ENCODE measurements around the gene WRAP73.
"Not testable (repeated sequence)": the region's sequence is repeated elsewhere in the genome, so short reads cannot be mapped to it uniquely, and the experiment has no call there.

WRAP73 gene

DNA sequence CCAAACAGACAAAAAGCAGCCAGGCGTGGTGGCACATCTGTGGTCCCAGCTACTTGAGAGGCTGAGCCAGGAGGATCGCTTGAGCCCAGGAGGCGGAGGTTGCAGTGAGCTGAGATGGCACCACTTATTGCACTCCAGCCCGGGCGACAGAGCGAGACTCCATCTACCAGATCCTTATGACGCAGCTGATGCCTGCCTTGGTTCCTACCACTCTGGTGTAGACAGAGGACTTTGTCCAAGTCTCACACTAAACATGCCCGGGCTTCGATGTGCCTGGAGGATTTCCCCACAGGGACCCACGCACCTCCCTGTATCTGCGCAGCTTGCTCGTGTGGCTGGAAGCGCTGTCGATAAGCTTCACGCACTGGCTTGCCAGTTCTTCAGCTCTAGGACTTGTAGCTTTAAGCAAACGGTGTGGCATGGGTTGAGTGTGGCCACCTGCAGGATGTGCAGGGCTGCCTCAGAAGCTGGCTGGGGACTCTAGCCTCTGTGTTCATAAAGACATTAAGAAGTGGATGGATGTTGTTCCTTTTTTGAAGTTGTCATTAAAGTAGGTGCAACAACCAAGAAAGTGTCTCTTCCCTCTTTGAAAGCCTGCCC is 20.2 kb downstream of the WRAP73 start:
- peak; percentile 30 for DNase-seq

DNA sequence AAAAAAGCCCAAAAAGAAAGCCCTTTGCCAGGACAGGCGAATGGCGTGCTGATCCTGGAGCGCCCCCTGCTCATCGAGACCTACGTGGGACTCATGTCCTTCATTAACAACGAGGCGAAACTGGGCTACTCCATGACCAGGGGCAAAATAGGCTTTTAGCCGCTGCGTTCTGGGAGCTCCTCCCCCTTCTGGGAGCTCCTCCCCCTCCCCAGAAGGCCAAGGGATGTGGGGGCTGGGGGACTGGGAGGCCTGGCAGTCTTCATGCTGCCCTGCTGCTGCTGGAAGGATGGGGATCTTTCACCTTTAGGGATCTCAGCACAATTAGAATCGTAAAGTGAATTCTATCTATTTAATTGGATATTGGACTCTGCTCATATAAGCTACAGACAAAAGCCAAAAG is 21.5 kb downstream of the WRAP73 start:
- DNase-seq = no peak

DNA sequence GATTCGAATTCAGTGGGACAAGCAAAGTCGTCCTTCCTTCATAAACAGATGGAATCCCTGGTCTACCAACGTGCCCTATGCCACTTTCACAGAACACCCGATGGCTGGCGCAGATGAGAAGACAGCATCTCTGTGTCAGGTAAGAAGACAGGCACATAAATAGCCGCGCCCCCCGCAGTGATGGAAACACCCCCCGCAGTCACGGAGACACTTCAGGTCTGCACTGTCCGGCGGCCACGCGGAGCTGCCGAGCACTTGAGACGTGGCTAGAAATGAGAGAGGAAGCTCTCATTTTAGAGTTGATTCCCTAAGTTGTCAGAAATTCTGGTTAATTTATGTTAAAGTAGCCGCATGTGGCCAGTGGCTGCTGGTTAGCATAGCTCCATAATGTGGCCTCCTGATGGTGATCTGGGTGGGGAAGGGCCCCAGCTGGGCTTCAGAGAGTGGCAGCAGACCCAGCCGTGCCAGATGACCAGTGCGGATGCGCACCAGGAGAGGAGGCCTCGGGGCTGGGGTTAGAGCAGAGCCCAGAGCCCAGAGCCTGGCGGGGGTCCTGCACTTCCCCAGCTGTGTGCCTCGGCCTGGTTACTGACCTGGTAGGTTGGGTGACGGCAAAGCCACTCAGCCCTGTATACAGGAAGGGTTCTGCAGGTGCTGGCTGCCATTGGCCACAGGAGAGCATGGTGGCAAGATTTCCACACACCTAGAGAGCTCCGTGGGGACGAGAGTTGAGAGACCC is 22.2 kb downstream of the WRAP73 start:
- no peak for DNase-seq

DNA sequence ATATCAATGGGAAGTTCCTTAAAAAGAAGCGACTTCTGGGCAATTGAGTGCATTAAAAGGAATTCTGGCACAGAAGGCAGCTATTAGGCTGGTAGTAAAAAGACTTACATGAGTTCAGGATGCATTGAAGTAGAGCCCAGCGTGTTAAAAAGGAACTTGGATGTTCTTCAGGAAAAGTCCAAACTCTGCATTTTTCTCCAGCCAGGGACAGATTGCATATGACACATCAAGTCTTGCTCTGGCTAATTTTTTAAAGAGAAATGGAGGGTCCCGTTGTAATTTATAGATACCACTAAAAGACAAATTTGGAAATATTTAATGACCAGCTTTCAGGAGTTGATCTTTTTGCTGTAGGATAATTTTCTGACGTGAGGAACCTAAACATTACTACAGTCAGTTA is 23.9 kb downstream of the WRAP73 start:
- no peak for DNase-seq

DNA sequence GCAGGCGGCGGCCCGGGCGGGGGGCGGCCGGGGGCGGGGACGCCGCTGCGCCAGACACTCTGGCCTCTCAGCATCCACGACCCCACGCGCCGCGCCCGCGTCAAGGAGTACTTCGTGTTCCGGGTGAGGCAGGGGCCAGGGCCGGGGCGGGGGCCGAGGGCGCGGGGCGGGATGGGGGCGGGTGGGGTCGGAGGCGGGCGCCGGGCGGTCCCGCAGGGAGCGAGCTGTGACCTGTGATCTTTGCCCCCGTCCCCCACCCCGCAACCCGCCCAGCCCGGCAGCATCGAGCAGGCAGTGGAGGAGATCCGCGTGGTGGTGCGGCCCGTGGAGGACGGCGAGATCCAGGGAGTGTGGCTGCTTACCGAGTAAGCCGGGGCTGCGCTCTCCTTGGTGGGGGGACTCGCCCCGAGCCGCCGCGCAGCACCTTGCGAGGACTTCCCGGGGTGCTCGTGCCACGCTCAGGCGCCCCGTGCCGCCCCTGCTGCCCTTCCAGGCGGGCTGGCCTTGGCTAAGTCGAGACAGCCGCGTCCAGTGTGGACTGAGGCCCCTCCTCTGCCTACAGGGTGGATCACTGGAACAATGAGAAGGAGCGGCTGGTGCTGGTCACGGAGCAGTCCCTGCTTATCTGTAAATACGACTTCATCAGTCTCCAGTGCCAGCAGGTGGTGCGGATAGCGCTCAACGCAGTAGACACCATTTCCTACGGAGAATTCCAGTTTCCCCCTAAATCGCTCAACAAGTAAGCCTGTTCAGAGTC is 24.6 kb downstream of the WRAP73 start:
- DNase-seq = no peak

DNA sequence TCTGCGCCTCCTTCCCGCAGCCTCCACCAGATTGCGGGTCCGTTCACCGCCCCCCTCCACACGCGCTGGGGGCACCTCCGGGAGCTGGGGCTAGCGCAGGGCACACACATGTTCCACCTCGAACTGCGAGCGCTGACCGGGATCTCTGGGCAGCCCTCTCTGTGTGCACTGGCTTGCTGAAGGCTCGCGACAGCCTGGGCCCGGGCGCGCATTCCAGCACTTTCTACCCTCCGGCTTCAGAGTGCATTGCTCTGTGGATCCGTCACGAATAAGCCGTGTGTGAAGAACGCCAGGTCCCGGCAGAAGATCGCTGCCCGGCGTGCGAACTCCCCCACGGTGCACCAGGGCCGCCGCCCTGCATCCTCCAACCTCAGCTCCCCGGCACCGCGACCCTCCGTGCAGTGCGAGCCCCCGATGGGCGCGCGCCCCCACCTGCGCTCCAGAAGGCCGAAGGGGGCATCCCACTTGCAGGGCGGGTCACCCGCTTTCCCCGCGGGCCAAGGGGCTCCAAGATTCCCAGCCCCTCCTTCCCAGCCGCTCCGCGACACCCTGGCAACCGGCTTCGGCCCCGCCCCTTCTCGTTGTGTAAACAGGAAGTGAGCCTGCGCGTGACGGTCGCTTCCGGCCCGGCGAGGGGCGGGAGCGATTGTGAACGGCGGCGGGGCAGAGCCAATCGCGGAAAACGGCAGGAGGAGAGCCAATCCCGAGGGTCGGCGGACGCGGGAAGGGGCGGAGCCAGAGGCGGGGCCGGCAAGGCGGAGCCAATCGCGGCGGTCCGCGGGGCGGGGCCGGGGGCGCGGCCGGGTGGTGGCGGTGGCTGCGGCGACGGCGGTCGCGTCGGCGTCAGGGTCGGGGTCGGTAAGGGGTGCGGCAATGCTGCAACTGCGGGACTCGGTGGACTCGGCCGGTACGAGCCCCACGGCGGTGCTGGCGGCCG is 25.4 kb downstream of the WRAP73 start, which contains the start of gene TPRG1L:
TSS of gene TPRG1L (plus strand) at position 816 of the 937 bp plus-strand sequence. CDS start at position 874, 58 bp downstream.
- peak; percentile 99 for DNase-seq

DNA sequence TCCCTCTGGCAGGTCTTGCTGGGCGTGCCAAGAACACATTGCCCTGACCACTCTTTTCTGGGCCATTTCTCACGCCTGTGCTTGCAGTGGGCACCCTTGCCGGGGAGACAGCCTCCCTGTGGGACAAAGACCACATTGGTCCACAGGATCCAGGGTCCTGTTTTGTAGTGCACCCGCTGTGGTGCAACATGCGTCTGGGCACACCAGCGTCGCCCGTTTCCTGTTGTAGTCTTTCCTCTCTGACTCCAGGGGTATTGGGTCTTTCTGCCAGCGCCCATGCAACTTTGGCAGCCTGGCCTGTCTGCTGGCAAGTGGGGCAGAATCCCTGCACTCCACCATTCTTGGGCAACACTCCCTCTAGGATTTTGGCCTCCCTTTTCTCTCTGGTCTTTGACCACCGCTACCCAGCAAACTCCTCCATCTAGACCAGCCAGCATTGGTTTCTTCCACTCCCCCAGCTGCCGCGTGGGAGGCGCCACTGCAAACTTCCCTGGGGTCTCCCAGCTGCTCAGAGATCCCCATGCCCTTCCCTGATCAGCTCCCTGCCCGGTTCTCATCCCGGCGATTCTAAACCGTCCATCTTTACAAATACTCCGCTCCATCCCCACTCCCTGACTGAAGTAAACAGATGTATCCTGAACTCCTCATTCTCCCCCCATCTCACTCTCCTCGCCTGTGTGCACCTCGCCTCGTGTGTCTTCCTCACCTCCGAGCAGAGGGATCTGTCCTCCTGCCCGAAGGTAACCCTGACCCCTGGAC is 26.3 kb downstream of the WRAP73 start:
- DNase-seq = no peak

DNA sequence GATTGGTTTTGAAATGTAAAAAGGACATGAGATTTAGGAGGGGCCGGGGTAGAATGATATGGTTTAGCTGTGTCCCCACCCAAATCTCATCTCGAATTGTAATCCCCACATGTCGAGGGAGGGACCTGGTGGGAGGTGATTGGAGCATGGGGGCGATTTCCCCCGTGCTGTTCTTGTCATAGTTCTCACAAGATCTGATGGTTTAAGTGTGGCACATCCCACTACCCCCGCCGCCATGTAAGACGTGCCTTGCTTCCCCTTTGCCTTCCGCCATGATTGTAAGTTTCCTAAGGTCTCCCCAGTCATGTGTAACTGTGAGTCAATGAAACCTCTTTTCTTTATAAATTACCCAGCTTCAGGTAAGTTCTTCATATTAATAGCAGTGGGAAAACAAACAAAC is 27.8 kb downstream of the WRAP73 start:
- DNase-seq = not testable (repeated sequence)

DNA sequence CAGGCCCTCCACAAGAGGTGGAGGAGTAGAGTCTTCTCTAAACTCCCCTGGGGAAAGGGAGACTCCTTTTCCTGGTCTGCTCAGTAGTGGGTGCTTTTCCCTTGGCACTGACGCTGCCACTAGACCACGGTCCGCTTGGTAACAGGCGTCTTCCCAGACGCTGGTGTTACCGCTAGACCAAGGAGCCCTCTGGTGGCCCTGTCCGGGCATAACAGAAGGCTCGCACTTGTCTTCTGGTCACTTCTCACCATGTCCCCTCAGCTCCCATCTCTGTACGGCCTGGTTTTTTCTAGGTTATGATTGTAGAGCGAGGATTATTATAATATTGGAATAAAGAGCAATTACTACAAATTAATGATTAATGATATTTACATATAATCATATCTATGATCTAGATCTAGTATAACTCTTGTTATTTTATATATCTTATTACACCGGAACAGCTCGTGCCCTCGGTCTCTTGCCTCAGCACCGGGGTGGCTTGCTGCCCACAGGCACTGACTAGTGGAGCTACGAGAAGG is 28.7 kb downstream of the WRAP73 start:
- DNase-seq = not testable (repeated sequence)

DNA sequence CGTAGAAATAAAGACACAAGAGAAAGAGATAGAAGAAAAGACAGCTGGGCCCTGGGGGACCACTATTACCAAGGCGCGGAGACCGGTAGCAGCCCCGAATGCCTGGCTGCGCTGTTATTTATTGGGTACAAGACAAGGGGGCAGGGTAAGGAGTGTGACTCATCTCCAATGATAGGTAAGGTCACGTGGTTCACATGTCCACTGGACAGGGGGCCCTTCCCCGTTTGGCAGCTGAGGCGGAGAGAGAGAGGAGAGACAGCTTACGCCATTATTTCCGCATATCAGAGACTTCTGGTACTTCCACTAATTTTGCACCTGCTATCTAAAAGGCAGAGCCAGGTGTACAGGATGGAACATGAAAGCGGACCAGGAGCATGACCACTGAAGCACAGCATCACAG is 29.2 kb downstream of the WRAP73 start:
- DNase-seq = no peak

DNA sequence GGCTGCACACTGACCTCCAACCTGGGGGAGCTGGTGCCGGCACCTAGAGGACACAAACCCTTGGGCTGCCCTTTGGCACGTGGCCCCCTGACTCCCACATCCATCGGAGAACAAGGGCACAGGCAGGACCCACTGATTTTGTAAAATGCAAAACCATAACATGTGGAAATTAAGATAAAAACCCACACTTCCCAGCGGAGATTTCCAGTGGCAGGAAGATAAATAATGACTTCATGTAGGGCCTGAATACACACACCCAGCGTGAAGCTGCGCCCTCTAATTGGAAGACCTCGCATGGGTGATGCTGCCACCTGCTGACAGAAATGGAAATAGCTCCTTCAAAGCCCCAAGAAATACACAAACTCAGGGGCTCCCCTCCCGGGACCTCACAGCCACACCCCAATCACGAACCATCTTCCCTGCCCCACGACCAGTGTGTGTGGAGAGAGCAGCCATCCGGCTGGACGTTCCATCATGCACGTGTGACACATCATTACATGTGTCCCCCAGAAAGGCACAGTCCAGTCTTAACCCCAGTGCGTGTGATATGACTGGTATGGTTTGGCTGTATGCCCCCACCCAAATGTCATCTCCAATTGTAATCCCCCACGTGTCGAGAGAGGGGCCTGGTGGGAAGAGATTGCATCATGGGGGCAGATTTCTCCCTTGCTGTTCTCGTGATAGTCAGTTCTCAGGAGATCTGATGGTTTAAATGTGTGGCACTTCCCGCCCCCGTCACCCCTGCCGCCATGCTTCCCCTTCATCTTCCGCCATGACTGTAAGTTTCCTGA is 30.8 kb downstream of the WRAP73 start:
- DNase-seq = peak; percentile 78

DNA sequence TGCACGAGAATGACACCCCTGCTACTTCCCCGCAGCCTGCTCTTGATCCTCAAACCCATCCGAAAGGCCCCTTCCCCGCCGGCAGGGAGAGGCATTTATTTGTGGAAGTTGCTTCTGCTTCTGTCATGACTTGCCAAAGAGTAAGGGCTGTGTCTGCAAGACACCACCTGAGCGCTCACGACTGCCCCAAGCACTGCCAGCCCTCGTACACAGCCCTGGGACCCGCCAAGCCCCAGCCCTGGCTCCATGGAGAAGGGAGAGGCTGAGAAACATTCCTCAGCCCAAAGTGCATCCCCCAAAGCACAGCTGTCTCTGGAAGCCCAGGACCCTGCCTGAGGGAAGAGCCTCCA is 31.4 kb downstream of the WRAP73 start:
- DNase-seq = no peak

DNA sequence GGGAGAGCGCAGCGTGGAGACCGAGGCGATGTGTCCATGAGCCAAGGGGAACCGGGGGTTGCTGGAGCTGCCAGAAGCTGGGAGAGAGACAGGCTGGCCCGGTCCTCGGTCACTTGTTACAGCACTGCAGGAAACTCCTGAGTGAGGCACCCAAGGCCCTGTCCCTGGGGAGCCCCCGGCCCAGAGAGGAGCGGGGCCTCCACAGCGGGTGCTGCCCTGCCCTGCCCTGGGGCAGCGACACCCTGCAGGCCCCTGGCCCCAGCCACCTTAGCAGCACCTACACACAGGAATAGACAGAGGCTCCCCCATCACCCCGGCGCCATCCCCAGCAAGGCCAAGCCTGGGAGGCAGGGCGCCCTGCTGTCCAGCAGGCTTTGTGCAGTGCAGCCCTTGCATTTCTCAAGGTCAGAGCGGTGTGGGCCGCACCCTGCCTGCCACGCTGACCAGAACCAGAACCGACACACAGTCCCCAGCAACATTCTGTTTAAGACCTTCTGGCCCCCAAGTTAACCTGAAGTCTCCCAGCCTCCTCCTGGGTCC is 32.0 kb downstream of the WRAP73 start:
- DNase-seq = no peak

DNA sequence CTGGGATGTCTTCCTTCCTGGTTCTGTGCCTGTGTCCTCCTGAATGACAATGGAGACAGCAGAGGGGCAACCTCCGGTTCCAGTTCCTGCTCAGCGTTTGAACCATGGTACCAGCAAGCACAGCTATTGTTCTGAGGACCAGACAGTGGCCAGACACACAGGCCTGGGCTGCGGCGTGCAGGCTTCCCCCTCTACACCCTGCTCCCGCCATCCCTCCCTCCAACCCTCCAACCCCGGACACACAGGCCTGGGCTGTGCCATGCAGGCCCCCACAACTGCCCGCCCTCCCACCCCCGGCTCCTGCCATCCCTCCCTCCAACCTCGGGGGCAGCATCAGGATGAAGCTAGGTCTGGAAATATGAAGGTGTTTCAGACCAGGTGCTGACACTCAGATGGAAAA is 33.0 kb downstream of the WRAP73 start:
- DNase-seq = no peak

DNA sequence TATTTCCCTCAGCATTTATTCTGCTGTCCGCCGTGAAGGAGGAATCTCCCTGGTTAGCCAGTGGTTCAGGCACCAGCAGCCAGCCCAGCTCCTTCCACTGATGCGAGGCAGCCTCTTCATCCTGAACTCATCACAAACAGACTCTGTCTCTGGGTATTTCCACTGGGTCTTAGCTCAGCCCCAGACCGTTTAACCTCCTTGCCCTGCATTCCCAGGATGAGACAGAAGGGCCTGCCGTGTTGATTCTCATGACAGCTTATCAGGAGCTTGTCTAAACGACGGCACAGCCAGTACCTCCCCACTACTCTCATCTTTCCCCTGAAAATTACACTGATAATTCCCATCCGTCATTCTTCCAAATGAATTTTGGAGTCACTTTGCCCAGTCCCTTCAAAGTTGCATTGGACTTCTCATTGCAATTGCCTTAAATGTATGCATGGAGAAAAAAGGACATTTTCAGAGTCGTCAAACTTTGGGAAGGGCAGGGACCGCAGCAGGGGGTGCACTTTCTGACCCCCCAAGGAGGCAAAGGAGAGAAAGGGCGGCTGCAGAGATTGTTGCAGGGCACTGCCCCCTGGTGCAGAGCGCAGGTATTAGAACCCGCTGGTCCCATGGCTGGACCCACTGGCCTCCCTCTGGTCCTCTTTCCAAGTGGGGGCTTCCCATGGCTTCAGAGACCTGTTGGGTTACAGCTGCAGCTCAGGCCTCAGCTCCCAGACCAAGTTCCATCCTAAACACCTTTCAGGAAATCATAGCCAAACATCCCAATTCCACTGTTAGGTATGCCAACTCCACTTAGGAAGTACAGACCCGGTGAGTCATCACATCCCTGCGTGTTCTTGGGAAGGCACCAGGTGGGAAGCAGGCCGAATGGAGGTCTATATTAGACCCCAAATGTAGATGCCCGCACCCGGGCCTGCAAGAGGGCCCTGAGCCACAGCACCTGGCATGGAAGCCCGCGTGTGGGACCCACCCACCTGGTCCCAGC is 34.9 kb downstream of the WRAP73 start:
- DNase-seq = no peak

DNA sequence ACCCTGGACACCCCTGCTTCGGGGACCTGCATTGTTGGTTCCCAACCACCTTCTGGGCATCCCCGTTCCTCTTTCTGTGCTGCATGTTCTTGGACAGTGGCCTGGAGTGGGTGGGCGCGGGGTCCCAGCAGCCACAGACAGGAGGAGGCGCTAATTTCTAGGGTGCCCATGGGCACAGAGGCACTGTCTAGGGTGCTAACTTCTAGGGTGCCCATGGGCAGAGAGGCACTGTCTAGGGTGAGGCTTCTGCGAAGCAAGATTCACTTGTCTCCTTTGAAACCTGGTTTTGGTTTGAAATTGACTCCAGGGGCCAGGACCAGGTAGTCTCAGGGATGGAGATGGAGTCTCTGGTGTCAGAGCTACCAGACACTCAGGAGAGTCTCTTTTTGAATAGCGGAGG is 37.8 kb downstream of the WRAP73 start:
- no peak for DNase-seq

DNA sequence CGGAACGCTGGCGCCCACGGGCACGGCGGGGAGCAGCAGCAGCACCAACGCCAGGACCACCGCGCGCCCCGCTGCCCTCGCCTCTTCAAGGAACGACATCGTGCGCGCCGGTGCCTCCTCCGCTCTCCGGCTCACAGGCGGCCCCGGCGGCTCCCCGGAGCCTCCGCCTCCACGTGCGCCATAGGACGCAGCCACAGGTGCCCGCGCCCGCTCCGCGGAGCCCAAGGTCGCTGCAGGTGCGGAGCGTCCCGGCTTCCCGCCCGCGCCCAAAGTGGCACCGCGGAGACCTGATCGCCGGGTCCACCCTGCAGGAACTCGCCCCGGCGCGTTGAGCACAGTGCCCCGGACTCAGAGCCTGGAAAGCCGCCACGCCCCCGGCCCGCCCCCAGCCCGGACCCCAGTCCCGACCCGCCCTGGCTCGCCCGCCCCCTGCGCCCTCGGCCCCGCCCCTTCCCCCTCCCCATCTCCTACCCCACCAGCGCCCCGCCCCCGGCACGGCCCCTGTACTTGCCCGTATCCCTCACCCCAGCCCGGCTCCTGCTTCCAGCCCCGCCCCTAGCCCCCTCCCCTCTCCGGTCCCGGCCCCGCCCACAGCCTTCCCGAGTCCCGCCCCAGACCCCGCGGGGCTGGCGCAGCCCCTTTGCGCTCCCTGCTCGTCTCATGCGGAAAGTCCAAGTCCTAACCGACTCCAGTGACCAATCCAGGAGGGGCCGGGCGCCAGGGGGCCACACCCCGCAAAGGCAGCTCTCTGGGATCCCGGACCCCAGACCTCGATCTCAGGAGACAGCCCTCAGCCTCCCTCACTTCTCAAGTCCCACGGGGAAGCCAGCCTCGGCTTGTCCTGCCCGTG is 38.5 kb downstream of the WRAP73 start, which contains the start of gene MEGF6:
TSS of gene MEGF6 (minus strand) at position 339 of the 850 bp plus-strand sequence. CDS start at position 99, 240 bp downstream.
- peak; percentile 87 for DNase-seq

DNA sequence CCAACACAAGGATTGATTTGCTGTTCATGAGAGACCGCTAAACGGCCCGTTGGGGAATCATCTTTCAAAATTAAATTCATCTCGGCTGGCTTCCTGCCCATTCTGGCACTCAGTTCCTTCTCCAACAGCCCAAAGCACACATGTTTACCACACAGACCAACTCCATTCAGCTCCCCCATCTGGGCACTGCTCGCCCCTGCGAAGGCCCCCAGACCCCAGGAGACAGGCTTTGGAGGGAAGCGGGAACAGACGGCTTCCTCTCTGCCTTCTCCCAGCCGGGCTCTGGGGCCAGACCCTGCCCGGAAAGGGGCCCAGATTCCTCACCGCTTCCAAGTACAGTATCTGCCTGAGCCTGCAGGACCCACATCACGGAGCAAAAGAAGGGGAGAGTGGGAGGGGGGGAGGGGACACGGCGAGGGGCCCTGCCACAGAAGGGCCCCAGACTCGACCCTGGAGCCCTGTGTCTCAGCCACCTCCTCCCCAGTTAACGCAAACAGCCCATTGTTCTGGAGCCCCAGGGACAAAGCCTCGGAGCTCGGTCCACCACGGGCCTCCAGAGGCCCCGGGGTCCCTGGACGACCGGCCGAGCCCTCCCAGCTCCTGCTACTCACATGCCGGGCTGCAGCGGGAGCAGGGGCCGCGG is 39.3 kb downstream of the WRAP73 start:
- DNase-seq = peak; percentile 79

Data from right forelimb (tissue), 1 donor.